ENCODE results near the gene DSTYK. TPM values are rescaled to one million over a fixed set of nuclear protein-coding genes. Genes with fewer than 3 reads are reported as not detected.

The DSTYK gene
- total RNA-seq, 1 donor from 2014 or later = 16.9 TPM

GRCh38 chr1:205226868-205227583 lies 15.5 kb upstream of the DSTYK start:
- ATAC-seq (peak; percentile 25), DNase-seq (ENCODE audit: low spot score) (no peak)
- intact Hi-C loops (cut with DNase I) = no loop called here

- DNase-seq (ENCODE audit: low spot score) = no peak
- ATAC-seq = no peak
- intact Hi-C loops (cut with DNase I) = no loop called here
Observed at GRCh38 chr1:205225901-205226765, 14.6 kb upstream of the DSTYK start.

- intact Hi-C loops (cut with DNase I) = no loop called here
- DNase-seq (ENCODE audit: low spot score) (no peak), ATAC-seq (no peak)
Observed at GRCh38 chr1:205224736-205225135, 13.2 kb upstream of the DSTYK start.

- DNase-seq (ENCODE audit: low spot score) (no peak), ATAC-seq (no peak)
- intact Hi-C loops (cut with DNase I) = no loop called here
Observed at GRCh38 chr1:205220421-205220820, 8.9 kb upstream of the DSTYK start.

GRCh38 chr1:205217418-205217817 lies 5.9 kb upstream of the DSTYK start:
- DNase-seq (ENCODE audit: low spot score) (no peak), ATAC-seq (no peak)
- intact Hi-C loops (cut with DNase I) = no loop called here

GRCh38 chr1:205216588-205216987 lies 5.1 kb upstream of the DSTYK start:
- DNase-seq (ENCODE audit: low spot score) = no peak
- intact Hi-C loops (cut with DNase I) = no loop called here
- ATAC-seq = no peak

- DNase-seq (ENCODE audit: low spot score) = no peak
- no peak for ATAC-seq
- intact Hi-C loops (cut with DNase I) = no loop called here
Observed at GRCh38 chr1:205214756-205215155, 3.3 kb upstream of the DSTYK start.

- intact Hi-C loops (cut with DNase I) = no loop called here
- DNase-seq (ENCODE audit: low spot score) = no peak
- peak; percentile 65 for ATAC-seq
Observed at GRCh38 chr1:205211839-205212536, 486 bp upstream of the DSTYK start.

GRCh38 chr1:205210756-205211168 lies 740 bp downstream of the DSTYK start:
- DNase-seq (ENCODE audit: low spot score) (peak; percentile 69), ATAC-seq (peak; percentile 27)
- intact Hi-C loops (cut with DNase I) = no loop called here

GRCh38 chr1:205208811-205209210 lies 2.7 kb downstream of the DSTYK start:
- no peak for DNase-seq (ENCODE audit: low spot score)
- intact Hi-C loops (cut with DNase I) = no loop called here
- ATAC-seq = no peak

- DNase-seq (ENCODE audit: low spot score) (no peak), ATAC-seq (no peak)
- intact Hi-C loops (cut with DNase I) = no loop called here
Observed at GRCh38 chr1:205205055-205205454, 6.4 kb downstream of the DSTYK start.

- intact Hi-C loops (cut with DNase I) = no loop called here
- no peak for DNase-seq (ENCODE audit: low spot score)
- ATAC-seq = no peak
Observed at GRCh38 chr1:205204552-205204951, 7.0 kb downstream of the DSTYK start.

- DNase-seq (ENCODE audit: low spot score) = no peak
- intact Hi-C loops (cut with DNase I) = no loop called here
- ATAC-seq = no peak
Observed at GRCh38 chr1:205199931-205200299, 11.6 kb downstream of the DSTYK start.

GRCh38 chr1:205199090-205199930 lies 12.2 kb downstream of the DSTYK start:
- ATAC-seq = peak; percentile 20
- DNase-seq (ENCODE audit: low spot score) = no peak
- intact Hi-C loops (cut with DNase I) = no loop called here

- ATAC-seq (no peak), DNase-seq (ENCODE audit: low spot score) (no peak)
- intact Hi-C loops (cut with DNase I) = no loop called here
Observed at GRCh38 chr1:205192287-205192686, 19.2 kb downstream of the DSTYK start.

- ATAC-seq = no peak
- intact Hi-C loops (cut with DNase I) = no loop called here
- DNase-seq (ENCODE audit: low spot score) = no peak
Observed at GRCh38 chr1:205191622-205192021, 19.9 kb downstream of the DSTYK start.

GRCh38 chr1:205190845-205191577 lies 20.5 kb downstream of the DSTYK start:
- intact Hi-C loops (cut with DNase I) = no loop called here
- no peak for DNase-seq (ENCODE audit: low spot score)
- no peak for ATAC-seq

GRCh38 chr1:205189131-205189530 lies 22.4 kb downstream of the DSTYK start:
- ATAC-seq (no peak), DNase-seq (ENCODE audit: low spot score) (no peak)
- intact Hi-C loops (cut with DNase I) = no loop called here

Data from sciatic nerve (tissue), 2 donors.